SK-N-SH (cell line): Measurements from ENCODE around the gene PLA2G2C. TPM values are rescaled to one million over a fixed set of nuclear protein-coding genes. Genes with fewer than 3 reads are reported as not detected.

Experiments used
- CTCF ChIA-PET: fragments of 300-600, 350-600 bp; formaldehyde crosslinking; extraction: SDS; loops from one replicate; lab custom pipeline; 2021; lab: Yijun Ruan, JAX
- POLR2A ChIA-PET: fragments of 350-600 bp; sonication (Branson Sonifier 250); formaldehyde crosslinking; extraction: SDS; loops from one replicate; lab custom pipeline; 2020; ENCODE audit warnings: antibody characterized with exemption, inconsistent platforms; lab: Yijun Ruan, JAX
- DNase-seq: peaks from one replicate; pipeline ENCODE4 v3.0.0; 2012
- H2AFZ ChIP-seq: fragments of 200-600 bp; sonication (generic); 2 replicates; pipeline ENCODE4 v1.8.1; 2016; ENCODE audit warnings: antibody characterized with exemption, mild to moderate bottlenecking, low read depth
- H3F3A ChIP-seq: fragments of 200-600 bp; sonication (generic); replicated peaks from 2 replicates; pipeline ENCODE3; 2016; ENCODE audit warnings: antibody characterized with exemption, mild to moderate bottlenecking; ENCODE audit not compliant: insufficient read depth
- H3K27ac ChIP-seq, 2 experiments: fragments of 200-500 bp in 1 of 2; fragments of 200-600 bp in 1 of 2; sonication (Bioruptor generic) in 1 of 2; sonication (generic), shearing (Covaris generic) in 1 of 2; 2 replicates each; pipeline versions ENCODE4 v1.5.1 to v1.6.1; 2014 to 2016; ENCODE audit warnings: low read depth in 2 of 2, inconsistent platforms in 1 of 2, low read length in 1 of 2, mild to moderate bottlenecking in 1 of 2, mixed read lengths in 1 of 2
- H3K27me3 ChIP-seq: fragments of 200-600 bp; sonication (generic), shearing (Covaris generic); 2 replicates; pipeline ENCODE4 v1.6.1; 2016; ENCODE audit warnings: mixed run types; ENCODE audit not compliant: insufficient read depth
- H3K36me3 ChIP-seq, 2 experiments: fragments of 200-500 bp in 1 of 2; fragments of 200-600 bp in 1 of 2; sonication (Bioruptor generic) in 1 of 2; sonication (generic) in 1 of 2; replicated peaks in 1 of 2; 2 replicates each; pipeline versions ENCODE3 to v1.5.1; 2014 to 2016; ENCODE audit warnings: low read length in 1 of 2, mild to moderate bottlenecking in 1 of 2; ENCODE audit not compliant: insufficient read depth in 2 of 2, control insufficient read depth in 1 of 2
- H3K4me1 ChIP-seq, 2 experiments: fragments of 200-500 bp in 1 of 2; fragments of 200-600 bp in 1 of 2; sonication (Bioruptor generic) in 1 of 2; sonication (generic), shearing (Covaris generic) in 1 of 2; 2 replicates each; pipeline versions ENCODE4 v1.5.1 to v1.6.1; 2014 to 2016; ENCODE audit warnings: low read depth in 1 of 2, low read length in 1 of 2, mixed run types in 1 of 2; ENCODE audit not compliant: insufficient read depth in 2 of 2, control insufficient read depth in 1 of 2
- H3K4me2 ChIP-seq: fragments of 200-600 bp; sonication (generic), shearing (Covaris generic); 2 replicates; pipeline ENCODE4 v1.6.1; 2017; ENCODE audit warnings: mixed run types
- H3K4me3 ChIP-seq, 2 experiments: fragments of 200-500 bp in 1 of 2; fragments of 200-600 bp in 1 of 2; sonication (Bioruptor generic) in 1 of 2; sonication (generic), shearing (Covaris generic) in 1 of 2; 2 replicates each; pipeline versions ENCODE4 v1.5.1 to v1.8.1; 2014 to 2016; ENCODE audit warnings: low read depth in 2 of 2, inconsistent platforms in 1 of 2, low read length in 1 of 2, mild to moderate bottlenecking in 1 of 2, mixed read lengths in 1 of 2, moderate library complexity in 1 of 2
- H3K79me2 ChIP-seq: fragments of 200-600 bp; sonication (generic); 2 replicates; pipeline ENCODE4 v1.8.1; 2017; ENCODE audit warnings: mild to moderate bottlenecking; ENCODE audit not compliant: insufficient read depth
- H3K9ac ChIP-seq: fragments of 200-600 bp; sonication (generic); 2 replicates; pipeline ENCODE4 v1.6.1; 2017; ENCODE audit warnings: mixed run types
- H3K9me2 ChIP-seq: fragments of 200-600 bp; sonication (generic); 2 replicates; pipeline ENCODE4 v1.6.1; 2017; ENCODE audit warnings: mixed run types
- H3K9me3 ChIP-seq: fragments of 200-600 bp; sonication (generic); 2 replicates; pipeline ENCODE4 v1.6.1; 2017; ENCODE audit warnings: mixed run types, mild to moderate bottlenecking, moderate library complexity
- H4K20me1 ChIP-seq: fragments of 200-600 bp; sonication (generic); 2 replicates; pipeline ENCODE4 v1.6.1; 2017; ENCODE audit warnings: mild to moderate bottlenecking, mixed run types; ENCODE audit not compliant: insufficient read depth
- CHD2 ChIP-seq: fragments of 150-350 bp; IDR thresholded peaks from 2 replicates; pipeline ENCODE4 v1.6.1; 2018; ENCODE audit warnings: low read length; ENCODE audit not compliant: partially characterized antibody
- EP300 ChIP-seq, 2 experiments: IDR thresholded peaks; 2 replicates each; pipeline versions ENCODE4 v1.4.0 to v1.6.1; 2012; ENCODE audit warnings: borderline replicate concordance in 1 of 2, low read depth in 1 of 2, low read length in 1 of 2
- EZH2phosphoT487 ChIP-seq: fragments of 200-600 bp; sonication (generic); IDR thresholded peaks from 2 replicates; pipeline ENCODE4 v1.6.1; 2017; ENCODE audit warnings: low read depth, mixed run types, mild to moderate bottlenecking, antibody characterized with exemption, moderate library complexity, borderline replicate concordance
- FOSL2 ChIP-seq: IDR thresholded peaks from 2 replicates; pipeline ENCODE4 v1.4.0; 2012; ENCODE audit warnings: low read depth, mild to moderate bottlenecking, moderate library complexity, borderline replicate concordance
- FOXJ3 ChIP-seq: sonication (generic); formaldehyde crosslinking; IDR thresholded peaks from 2 replicates; pipeline ENCODE4 v1.5.1; 2020; ENCODE audit warnings: mild to moderate bottlenecking, missing genetic modification reagents
- FOXM1 ChIP-seq: IDR thresholded peaks from 2 replicates; pipeline ENCODE4 v1.4.0; 2012; ENCODE audit warnings: low read depth, mild to moderate bottlenecking
- JUND ChIP-seq: IDR thresholded peaks from 2 replicates; pipeline ENCODE4 v1.4.0; 2012
- MAX ChIP-seq: IDR thresholded peaks from 2 replicates; pipeline ENCODE4 v1.4.0; 2012; ENCODE audit warnings: low read depth
- MEF2A ChIP-seq: IDR thresholded peaks from 2 replicates; pipeline ENCODE4 v1.4.0; 2012; ENCODE audit warnings: low read depth, borderline replicate concordance
- MXI1 ChIP-seq: IDR thresholded peaks from 2 replicates; pipeline ENCODE4 v1.6.1; 2012; ENCODE audit warnings: mild to moderate bottlenecking, low read depth, low read length, improper control_type of control experiment
- POLR2AphosphoS5 ChIP-seq: IDR thresholded peaks from 2 replicates; pipeline ENCODE4 v1.6.1; 2012; ENCODE audit warnings: low read depth, low read length
- RAD21 ChIP-seq: IDR thresholded peaks from 2 replicates; pipeline ENCODE4 v1.6.1; 2012; ENCODE audit warnings: mild to moderate bottlenecking, low read length
- RCOR1 ChIP-seq: fragments of 150-350 bp; IDR thresholded peaks from 2 replicates; pipeline ENCODE4 v1.6.1; 2017; ENCODE audit warnings: antibody characterized with exemption, low read length
- RFX5 ChIP-seq: IDR thresholded peaks from 2 replicates; pipeline ENCODE4 v1.6.1; 2012; ENCODE audit warnings: mild to moderate bottlenecking, improper control_type of control experiment, low read length
- RXRA ChIP-seq: IDR thresholded peaks from 2 replicates; pipeline ENCODE4 v1.4.0; 2012; ENCODE audit warnings: low read depth, mild to moderate bottlenecking, borderline replicate concordance
- TAF1 ChIP-seq: IDR thresholded peaks from 2 replicates; pipeline ENCODE4 v1.6.1; 2012; ENCODE audit warnings: low read depth, mild to moderate bottlenecking, low read length, moderate library complexity, borderline replicate concordance
- TCF12 ChIP-seq: IDR thresholded peaks from 2 replicates; pipeline ENCODE4 v1.4.0; 2012
- TEAD4 ChIP-seq: IDR thresholded peaks from 2 replicates; pipeline ENCODE4 v1.4.0; 2012; ENCODE audit warnings: mild to moderate bottlenecking, borderline replicate concordance; ENCODE audit not compliant: insufficient read depth
- YY1 ChIP-seq: IDR thresholded peaks from 2 replicates; pipeline ENCODE4 v1.4.0; 2012; ENCODE audit warnings: low read depth, mild to moderate bottlenecking
- WGBS: methylation state at CpG from one replicate; pipeline ENCODE4 v1.1.6; 2017; ENCODE audit warnings: low lambda C conversion rate; 5-methylcytosine and 5-hydroxymethylcytosine counted together
- polyA plus RNA-seq, 3 experiments: library from polyadenylated mRNA; depleted of rRNA; stranded (reverse); fragments of >200 nt; gene quantifications; 2 replicates each; pipeline ENCODE4 v1.2.3, GENCODE V29; 2012
- TF ChIP-seq, protein P1 (sequence below): IDR thresholded peaks from 2 replicates; pipeline ENCODE4 v1.4.0; 2012; ENCODE audit warnings: low read depth, borderline replicate concordance
- TF ChIP-seq, protein P2 (sequence below): fragments of 150-350 bp; IDR thresholded peaks from 2 replicates; pipeline ENCODE4 v1.6.1; 2016; ENCODE audit warnings: mild to moderate bottlenecking, low read depth, low read length
- TF ChIP-seq, protein P3 (sequence below): fragments of 150-350 bp; IDR thresholded peaks from 2 replicates; pipeline ENCODE4 v1.6.1; 2017; ENCODE audit warnings: antibody characterized with exemption, low read length, low read depth, borderline replicate concordance
- TF ChIP-seq, protein P4 (sequence below): fragments of 200-600 bp; sonication (generic); IDR thresholded peaks from 2 replicates; pipeline ENCODE4 v1.6.1; 2017; ENCODE audit warnings: antibody characterized with exemption, mild to moderate bottlenecking, moderate library complexity

Gene PLA2G2C
- polyA plus RNA-seq, 1 of the 3 experiments (the other 2 are of a cell fraction): not detected

DNA sequence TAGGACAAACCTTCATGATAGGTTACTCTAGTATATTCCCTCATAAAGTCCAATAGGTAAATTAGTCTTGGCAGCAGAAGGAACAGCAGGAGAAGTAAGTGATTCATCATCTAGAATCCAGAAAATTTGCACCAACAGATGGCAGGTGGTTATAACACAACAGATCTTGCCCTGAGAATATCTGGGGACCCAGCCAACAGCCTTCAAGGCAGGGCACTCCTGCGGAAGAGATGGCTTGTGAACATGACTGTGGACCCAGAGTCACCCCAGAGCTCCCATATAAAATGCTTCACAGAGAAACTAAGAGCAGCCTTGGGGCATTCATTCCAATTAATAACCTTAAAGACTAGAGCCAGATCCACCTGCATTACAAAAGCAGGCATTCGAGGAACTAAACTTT, 7.9 kb upstream of the PLA2G2C start:
- H3F3A ChIP-seq: no peaks in the 10 kb centered on the region
- H3K27me3 ChIP-seq: peaks cover 12% of the 10 kb centered on the region; the same call in 1 of the 2 replicates
- no peak overlapping the region for H3K9ac ChIP-seq
- no peaks in the 10 kb centered on the region; a peak in 1 of 4 replicates for H3K4me1 ChIP-seq
- no peak overlapping the region for H2AFZ ChIP-seq
- H3K36me3 ChIP-seq: no peaks in the 10 kb centered on the region
- H3K9me2 ChIP-seq: no peaks in the 10 kb centered on the region
- no peak for DNase-seq
- H3K9me3 ChIP-seq: no peaks in the 10 kb centered on the region
- CTCF ChIA-PET: interaction anchor here (0.9 to 3.7 kb wide), 3 partner anchors 11 to 25 kb away, joined by 3 to 21 read pairs (median 7); no protein-coding TSS in a partner anchor
- no peak overlapping the region for H3K4me2 ChIP-seq
- H3K27ac ChIP-seq: no peak overlapping the region
- TF ChIP-seq RCOR1: no peak
- no peak for TF ChIP-seq TAF1
- TF ChIP-seq FOXJ3 (CRISPR knock-in tag): no peak
- no peak for TF ChIP-seq POLR2AphosphoS5
- TF ChIP-seq FOSL2: no peak
- POLR2A ChIA-PET: no interaction called here
- 60% methylated on average over 2 of the region's 2 CpGs for WGBS
- no peaks in the 10 kb centered on the region for H3K79me2 ChIP-seq
- no peaks in the 10 kb centered on the region for H4K20me1 ChIP-seq
- H3K4me3 ChIP-seq: no peak overlapping the region

GRCh38 chr1:20192871-20193411, 6.6 kb upstream of the PLA2G2C start:
- Histone ChIP-seq H3K9me3 (no peaks in the 10 kb centered on the region), H3K27me3 (peaks cover 12% of the 10 kb centered on the region; the same call in 1 of the 2 replicates), H2AFZ (no peak overlapping the region), H3K9me2 (no peaks in the 10 kb centered on the region), H3K27ac (no peak overlapping the region), H3K9ac (no peak overlapping the region), H4K20me1 (no peaks in the 10 kb centered on the region), H3K4me2 (no peak overlapping the region), H3K4me3 (no peak overlapping the region), H3K4me1 (no peaks in the 10 kb centered on the region; a peak in 1 of 4 replicates), H3K79me2 (no peaks in the 10 kb centered on the region), H3F3A (no peaks in the 10 kb centered on the region), H3K36me3 (no peaks in the 10 kb centered on the region)
- POLR2A ChIA-PET: no interaction called here
- DNase-seq: no peak
- 31% methylated on average over 1 of the region's 1 CpG for WGBS
- TF ChIP-seq MXI1 (no peak), EP300 (IDR thresholded peaks at IDR 0.05; ENCODE audit: borderline replicate concordance in 1 of 2, low read depth in 1 of 2, low read length in 1 of 2) (no peak), MEF2A (no peak), YY1 (no peak), JUND (no peak), EZH2phosphoT487 (no peak), TCF12 (no peak), TEAD4 (no peak), MAX (no peak), RXRA (no peak), FOXM1 (no peak), RFX5 (no peak), CHD2 (no peak), RAD21 (no peak)
- TF ChIP-seq, protein P1, sequence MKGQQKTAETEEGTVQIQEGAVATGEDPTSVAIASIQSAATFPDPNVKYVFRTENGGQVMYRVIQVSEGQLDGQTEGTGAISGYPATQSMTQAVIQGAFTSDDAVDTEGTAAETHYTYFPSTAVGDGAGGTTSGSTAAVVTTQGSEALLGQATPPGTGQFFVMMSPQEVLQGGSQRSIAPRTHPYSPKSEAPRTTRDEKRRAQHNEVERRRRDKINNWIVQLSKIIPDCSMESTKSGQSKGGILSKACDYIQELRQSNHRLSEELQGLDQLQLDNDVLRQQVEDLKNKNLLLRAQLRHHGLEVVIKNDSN: no peak
- TF ChIP-seq, protein P2, sequence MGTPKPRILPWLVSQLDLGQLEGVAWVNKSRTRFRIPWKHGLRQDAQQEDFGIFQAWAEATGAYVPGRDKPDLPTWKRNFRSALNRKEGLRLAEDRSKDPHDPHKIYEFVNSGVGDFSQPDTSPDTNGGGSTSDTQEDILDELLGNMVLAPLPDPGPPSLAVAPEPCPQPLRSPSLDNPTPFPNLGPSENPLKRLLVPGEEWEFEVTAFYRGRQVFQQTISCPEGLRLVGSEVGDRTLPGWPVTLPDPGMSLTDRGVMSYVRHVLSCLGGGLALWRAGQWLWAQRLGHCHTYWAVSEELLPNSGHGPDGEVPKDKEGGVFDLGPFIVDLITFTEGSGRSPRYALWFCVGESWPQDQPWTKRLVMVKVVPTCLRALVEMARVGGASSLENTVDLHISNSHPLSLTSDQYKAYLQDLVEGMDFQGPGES: no peak
- TF ChIP-seq, protein P3, sequence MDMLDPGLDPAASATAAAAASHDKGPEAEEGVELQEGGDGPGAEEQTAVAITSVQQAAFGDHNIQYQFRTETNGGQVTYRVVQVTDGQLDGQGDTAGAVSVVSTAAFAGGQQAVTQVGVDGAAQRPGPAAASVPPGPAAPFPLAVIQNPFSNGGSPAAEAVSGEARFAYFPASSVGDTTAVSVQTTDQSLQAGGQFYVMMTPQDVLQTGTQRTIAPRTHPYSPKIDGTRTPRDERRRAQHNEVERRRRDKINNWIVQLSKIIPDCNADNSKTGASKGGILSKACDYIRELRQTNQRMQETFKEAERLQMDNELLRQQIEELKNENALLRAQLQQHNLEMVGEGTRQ: no peak
- TF ChIP-seq, protein P4, sequence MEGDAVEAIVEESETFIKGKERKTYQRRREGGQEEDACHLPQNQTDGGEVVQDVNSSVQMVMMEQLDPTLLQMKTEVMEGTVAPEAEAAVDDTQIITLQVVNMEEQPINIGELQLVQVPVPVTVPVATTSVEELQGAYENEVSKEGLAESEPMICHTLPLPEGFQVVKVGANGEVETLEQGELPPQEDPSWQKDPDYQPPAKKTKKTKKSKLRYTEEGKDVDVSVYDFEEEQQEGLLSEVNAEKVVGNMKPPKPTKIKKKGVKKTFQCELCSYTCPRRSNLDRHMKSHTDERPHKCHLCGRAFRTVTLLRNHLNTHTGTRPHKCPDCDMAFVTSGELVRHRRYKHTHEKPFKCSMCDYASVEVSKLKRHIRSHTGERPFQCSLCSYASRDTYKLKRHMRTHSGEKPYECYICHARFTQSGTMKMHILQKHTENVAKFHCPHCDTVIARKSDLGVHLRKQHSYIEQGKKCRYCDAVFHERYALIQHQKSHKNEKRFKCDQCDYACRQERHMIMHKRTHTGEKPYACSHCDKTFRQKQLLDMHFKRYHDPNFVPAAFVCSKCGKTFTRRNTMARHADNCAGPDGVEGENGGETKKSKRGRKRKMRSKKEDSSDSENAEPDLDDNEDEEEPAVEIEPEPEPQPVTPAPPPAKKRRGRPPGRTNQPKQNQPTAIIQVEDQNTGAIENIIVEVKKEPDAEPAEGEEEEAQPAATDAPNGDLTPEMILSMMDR: no peak
- CTCF ChIA-PET: interaction anchor here (0.6 to 2.9 kb wide), 11 partner anchors 9 to 445 kb away, joined by 3 to 16 read pairs (median 4); no protein-coding TSS in a partner anchor
